GM23248 (cell line): Measurements from ENCODE around the gene SRSF1.

Experiments used
- EZH2 ChIP-seq: fragments of 200-600 bp; sonication (generic); IDR thresholded peaks from 2 replicates; pipeline ENCODE4 v1.6.1; 2018; ENCODE audit warnings: antibody characterized with exemption, mild to moderate bottlenecking; ENCODE audit not compliant: insufficient read depth, poor library complexity, severe bottlenecking
- EZH2phosphoT487 ChIP-seq: fragments of 200-600 bp; sonication (generic); IDR thresholded peaks from 2 replicates; pipeline ENCODE4 v1.6.1; 2018; ENCODE audit warnings: antibody characterized with exemption, moderate library complexity, mild to moderate bottlenecking, low read depth; ENCODE audit not compliant: insufficient read depth

- TF ChIP-seq EZH2 (no peak), EZH2phosphoT487 (no peak)
Observed at GRCh38 chr17:57982452-57983170, 24.4 kb downstream of the SRSF1 start.
